Measurements from ENCODE around the gene KCNAB1.
"Not testable (repeated sequence)": the region's sequence is repeated elsewhere in the genome, so short reads cannot be mapped to it uniquely, and the experiment has no call there.

KCNAB1 gene

GRCh38 chr3:156120528-156121251, at the start of gene KCNAB1:
Gene KCNAB1 (plus strand): TSS chr3:156120578.
- DNase-seq = no peak
- TF ChIP-seq GATA1 (IDR thresholded peaks at IDR 0.05; ENCODE audit: low read depth, low read length) (no peak), POLR2A (IDR thresholded peaks at IDR 0.05; ENCODE audit: low read length) (no peak)

- TF ChIP-seq POLR2A (IDR thresholded peaks at IDR 0.05; ENCODE audit: low read length) = no peak
- no peak for TF ChIP-seq GATA1 (IDR thresholded peaks at IDR 0.05; ENCODE audit: low read depth, low read length)
- DNase-seq = no peak
Measured at GRCh38 chr3:156071031-156071430, 49.3 kb upstream of the KCNAB1 start.

DNA sequence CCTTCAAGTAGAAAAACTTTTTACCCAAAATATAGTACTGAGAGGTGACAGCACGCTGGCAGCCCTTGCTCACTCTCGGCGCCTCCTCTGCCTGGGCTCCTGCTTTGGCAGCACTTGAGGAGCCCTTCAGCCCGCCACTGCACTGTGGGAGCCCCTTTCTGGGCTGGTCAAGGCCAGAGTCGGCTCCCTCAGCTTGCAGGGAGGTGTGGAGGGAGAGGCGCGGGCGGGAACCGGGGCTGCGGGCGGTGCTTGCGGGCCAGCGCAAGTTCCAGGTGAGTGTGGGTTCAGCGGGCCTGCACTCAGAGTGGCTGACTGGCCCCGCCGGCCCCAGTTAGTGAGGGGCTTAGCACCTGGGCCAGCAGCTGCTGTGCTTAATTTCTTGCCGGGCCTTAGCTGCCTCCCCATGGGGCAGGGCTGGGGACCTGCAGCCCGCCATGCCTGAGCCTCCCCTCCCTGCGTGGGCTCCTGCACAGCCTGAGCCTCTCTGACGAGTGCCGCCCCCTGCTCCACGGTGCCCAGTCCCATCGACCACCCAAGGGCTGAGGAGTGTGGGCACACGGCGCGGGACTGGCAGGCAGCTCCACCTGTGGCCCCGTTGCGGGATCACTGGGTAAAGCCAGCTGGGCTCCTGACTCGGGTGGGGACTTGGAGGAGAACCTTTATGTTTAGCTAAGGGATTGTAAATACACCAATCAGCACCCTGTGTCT, 47.3 kb upstream of the KCNAB1 start:
- DNase-seq = not testable (repeated sequence)

DNA sequence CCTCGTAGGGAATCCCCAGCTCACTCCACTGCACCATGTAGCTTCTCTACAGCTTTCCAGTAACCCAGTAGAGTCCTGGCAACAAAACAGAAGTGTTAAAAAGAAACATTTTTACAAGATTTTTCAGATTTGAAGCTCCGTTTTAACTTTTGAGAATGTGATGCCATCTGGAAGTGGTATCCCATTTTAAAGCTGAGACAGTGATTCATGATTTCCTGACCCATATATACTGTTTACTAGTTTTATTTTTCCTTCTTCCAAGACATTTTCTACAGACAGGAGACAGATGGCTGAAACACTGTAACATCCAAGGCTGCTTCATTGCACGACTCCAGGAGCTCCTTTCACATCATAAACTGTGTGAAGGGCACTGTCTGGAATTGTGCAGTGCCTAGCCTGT, 30.3 kb upstream of the KCNAB1 start:
- no peak for TF ChIP-seq GATA1 (IDR thresholded peaks at IDR 0.05; ENCODE audit: low read depth, low read length)
- no peak for TF ChIP-seq POLR2A (IDR thresholded peaks at IDR 0.05; ENCODE audit: low read length)
- no peak for DNase-seq

DNA sequence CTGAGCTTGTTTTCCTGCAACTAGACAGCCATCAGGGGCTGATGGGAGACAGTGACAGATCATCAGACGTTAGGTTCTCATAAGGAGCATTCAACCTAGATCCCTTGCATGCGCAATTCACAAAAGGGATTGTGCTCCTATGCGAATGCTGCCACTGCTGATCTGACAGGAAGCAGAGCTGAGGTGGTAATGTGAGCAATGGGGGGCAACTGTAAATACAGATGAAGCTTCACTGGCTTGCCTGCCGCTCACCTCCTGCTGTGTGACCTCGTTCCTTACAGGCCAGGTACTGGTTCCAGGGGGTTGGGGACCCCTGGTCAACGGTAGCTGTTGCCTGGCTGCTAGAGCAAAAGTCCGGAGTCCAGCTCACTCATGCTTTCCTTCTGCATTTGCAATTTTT, 26.4 kb upstream of the KCNAB1 start:
- TF ChIP-seq GATA1 (IDR thresholded peaks at IDR 0.05; ENCODE audit: low read depth, low read length) (no peak), POLR2A (IDR thresholded peaks at IDR 0.05; ENCODE audit: low read length) (no peak)
- no peak for DNase-seq

GRCh38 chr3:156094391-156094790, 26.0 kb upstream of the KCNAB1 start:
- no peak for TF ChIP-seq GATA1 (IDR thresholded peaks at IDR 0.05; ENCODE audit: low read depth, low read length)
- no peak for TF ChIP-seq POLR2A (IDR thresholded peaks at IDR 0.05; ENCODE audit: low read length)
- no peak for DNase-seq

DNA sequence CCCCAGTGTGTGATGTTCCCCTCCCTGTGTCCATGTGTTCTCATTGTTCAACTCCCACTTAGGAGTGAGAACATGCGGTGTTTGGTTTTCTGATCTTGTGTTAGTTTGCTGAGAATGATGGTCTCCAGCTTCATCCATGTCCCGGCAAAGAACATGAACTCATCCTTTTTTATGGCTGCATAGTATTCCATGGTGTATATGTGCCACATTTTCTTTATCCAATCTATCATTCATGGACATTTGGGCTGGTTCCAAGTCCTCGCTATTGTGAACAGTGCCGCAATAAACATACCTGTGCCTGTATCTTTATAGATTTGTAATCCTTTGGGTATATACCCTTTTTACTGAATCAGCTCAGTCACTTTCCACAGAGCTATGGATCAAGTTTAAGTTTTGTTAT, 24.7 kb upstream of the KCNAB1 start:
- not testable (repeated sequence) for DNase-seq

DNA sequence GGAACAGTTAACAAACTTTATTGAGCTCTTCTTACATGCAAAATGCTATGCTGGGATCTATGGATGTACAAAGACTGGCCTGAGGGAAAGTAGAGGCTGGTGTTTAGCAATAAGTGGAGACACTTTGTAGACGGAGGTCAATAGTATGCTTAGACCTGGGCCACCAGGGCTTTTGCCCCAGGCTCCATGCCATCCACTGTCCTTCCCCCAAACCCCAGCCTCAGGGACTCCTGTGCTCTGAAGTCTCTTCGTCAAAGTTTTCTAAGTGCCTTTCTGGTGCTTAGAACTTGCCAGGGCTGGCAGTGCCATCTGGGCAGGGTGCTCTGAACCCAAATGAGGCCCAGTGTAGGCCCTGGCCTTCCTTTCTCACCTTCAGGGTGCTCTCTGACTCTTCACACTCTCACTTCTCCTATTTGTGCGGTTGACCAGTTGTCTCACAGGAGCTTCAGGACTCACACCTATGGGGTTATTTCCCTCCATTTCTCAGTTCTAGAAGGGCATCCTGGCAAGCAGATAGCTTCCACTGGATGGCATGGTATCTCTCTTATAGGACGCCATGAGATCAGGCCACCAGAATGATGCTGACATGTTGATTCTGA, 21.8 kb upstream of the KCNAB1 start:
- no peak for DNase-seq
- TF ChIP-seq GATA1 (IDR thresholded peaks at IDR 0.05; ENCODE audit: low read depth, low read length) (no peak), POLR2A (IDR thresholded peaks at IDR 0.05; ENCODE audit: low read length) (no peak)

DNA sequence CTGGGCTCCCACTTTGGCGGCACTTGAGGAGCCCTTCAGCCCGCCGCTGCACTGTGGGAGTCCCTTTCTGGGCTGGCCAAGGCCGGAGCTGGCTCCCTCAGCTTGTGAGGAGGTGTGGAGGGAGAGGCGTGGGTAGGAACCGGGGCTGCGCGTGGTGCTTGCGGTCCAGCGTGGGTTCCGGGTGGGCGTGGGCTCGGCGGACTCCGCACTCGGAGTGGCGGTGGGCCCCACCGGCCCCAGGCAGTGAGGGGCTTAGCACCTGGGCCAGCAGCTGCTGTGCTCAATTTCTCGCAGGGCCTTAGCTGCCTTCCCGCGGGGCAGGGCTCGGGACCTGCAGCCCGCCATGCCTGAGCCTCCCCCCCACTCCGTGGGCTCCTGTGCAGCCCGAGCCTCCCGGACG, 21.0 kb upstream of the KCNAB1 start:
- not testable (repeated sequence) for DNase-seq

DNA sequence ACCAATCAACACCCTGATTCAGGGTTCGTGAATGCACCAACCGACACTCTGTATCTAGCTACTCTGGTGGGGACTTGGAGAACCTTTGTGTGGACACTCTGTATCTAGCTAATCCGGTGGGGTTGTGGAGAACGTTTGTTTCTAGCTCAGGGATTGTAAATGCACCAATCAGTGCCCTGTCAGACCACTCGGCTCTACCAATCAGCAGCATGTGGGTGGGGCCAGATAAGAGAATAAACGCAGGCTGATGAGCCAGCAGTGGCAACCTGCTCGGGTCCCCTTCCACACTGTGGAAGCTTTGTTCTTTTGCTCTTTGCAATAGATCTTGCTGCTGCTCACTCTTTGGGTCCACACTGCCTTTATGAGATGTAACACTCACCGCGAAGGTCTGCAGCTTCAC, 20.4 kb upstream of the KCNAB1 start:
- DNase-seq = not testable (repeated sequence)

GRCh38 chr3:156102267-156102931, 18.0 kb upstream of the KCNAB1 start:
- DNase-seq = no peak

DNA sequence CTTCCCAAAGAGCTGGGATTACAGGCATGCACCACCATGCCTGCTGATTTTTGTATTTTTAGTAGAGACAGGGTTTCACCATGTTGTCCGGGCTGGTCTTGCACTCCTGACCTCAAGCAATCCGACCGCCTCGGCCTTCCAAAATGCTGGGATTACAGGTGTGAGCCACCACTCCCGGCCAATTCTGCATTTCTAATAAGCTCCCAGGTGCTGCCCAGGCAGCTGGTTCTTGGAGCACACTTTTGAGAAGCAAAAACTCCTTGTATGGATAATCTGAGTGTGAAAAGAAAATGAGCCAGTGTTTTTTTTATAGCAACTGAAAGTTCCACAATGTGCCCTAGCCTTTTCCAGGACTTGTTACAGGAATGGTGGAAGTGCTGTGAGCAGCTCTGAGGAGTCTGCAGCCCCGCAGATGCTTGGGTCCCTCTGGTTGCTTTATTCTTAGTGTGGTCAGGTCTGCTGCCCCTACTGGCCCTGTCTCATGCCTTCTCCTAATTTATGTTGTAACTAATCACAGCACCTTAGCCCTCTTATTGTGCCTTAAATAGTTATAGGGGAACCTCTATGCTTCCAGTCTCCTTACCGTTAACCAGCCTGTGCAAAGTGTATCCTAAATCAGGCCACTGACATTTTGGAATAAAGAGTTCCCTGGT, 13.5 kb upstream of the KCNAB1 start:
- TF ChIP-seq POLR2A (IDR thresholded peaks at IDR 0.05; ENCODE audit: low read length) (no peak), GATA1 (IDR thresholded peaks at IDR 0.05; ENCODE audit: low read depth, low read length) (no peak)
- DNase-seq = no peak

More at GRCh38 chr3:156102267-156102931, 18.0 kb upstream of the KCNAB1 start:
- TF ChIP-seq GATA1 (IDR thresholded peaks at IDR 0.05; ENCODE audit: low read depth, low read length) = no peak
- TF ChIP-seq POLR2A (IDR thresholded peaks at IDR 0.05; ENCODE audit: low read length) = no peak

DNA sequence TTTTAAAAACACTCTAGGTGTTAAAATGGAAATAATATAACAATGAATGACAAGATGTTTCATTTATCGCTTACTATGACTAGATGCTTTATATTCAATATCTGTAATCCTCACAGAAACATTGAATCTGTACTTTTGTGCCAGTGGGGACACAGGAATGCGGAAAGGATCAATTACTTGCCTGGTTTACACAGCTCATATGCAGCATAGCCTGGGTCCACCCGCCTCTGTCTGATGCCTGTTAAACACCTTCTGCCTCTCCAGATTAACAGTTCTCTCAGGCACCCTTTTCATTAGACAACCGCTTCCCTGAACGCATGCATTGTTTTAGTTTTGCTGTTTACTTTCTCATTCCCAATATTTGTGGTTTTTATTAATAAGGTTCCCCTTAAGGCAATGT, 12.9 kb upstream of the KCNAB1 start:
- no peak for TF ChIP-seq POLR2A (IDR thresholded peaks at IDR 0.05; ENCODE audit: low read length)
- no peak for TF ChIP-seq GATA1 (IDR thresholded peaks at IDR 0.05; ENCODE audit: low read depth, low read length)
- no peak for DNase-seq

DNA sequence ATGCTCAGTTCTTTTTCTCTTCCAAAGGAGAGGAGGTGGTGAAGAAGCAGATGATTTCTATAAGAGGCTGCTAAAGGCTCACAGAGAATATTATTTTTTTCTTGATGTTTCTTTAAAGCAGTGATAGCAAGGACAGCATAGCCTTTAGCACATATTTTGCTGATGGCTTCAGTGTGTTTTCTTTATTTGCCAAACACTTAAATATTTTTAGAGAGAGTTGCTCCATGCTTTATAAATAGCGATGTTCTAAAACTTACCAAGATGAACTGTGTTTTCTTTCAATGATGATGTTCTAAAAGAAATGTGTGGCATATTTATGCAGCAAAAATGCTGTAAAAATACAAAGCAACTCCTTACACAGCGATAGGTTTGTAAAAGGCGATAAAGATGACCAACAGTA, 11.8 kb upstream of the KCNAB1 start:
- no peak for DNase-seq
- no peak for TF ChIP-seq GATA1 (IDR thresholded peaks at IDR 0.05; ENCODE audit: low read depth, low read length)
- no peak for TF ChIP-seq POLR2A (IDR thresholded peaks at IDR 0.05; ENCODE audit: low read length)

Measured in erythroblast (primary cell).